Smooth muscle cell of the pulmonary artery (primary cell): ENCODE measurements around the gene KREMEN1. TPM values are rescaled to one million over a fixed set of nuclear protein-coding genes. Genes with fewer than 3 reads are reported as not detected.

Experiments
- total RNA-seq: library from RNA; depleted of rRNA; stranded (reverse); fragments of >200 nt; gene quantifications from 2 replicates; pipeline ENCODE4 v1.2.3, GENCODE V29; 2014

Gene KREMEN1
- 1.6 and 6.5 TPM in 2 replicates for total RNA-seq

GRCh38 chr22:29072979-29073617, at the start of gene KREMEN1:
Gene KREMEN1 (plus strand): TSS chr22:29073035. CDS start chr22:29073131, 96 bp downstream.

GRCh38 chr22:29061773-29062172, 11.1 kb upstream of the KREMEN1 start, which contains the start of gene C22orf31:
Gene C22orf31 (minus strand): TSS chr22:29061831. CDS start chr22:29061792, 39 bp downstream.

GRCh38 chr22:29205594-29206371, 132.9 kb downstream of the KREMEN1 start, which contains the start of gene EMID1:
Gene EMID1 (plus strand): TSS chr22:29205896. CDS start chr22:29206039, 143 bp downstream.

Other genes starting within 250 kb of the KREMEN1 start
- gene ZNRF3, start 189.5 kb upstream of the KREMEN1 start, total RNA-seq, result 3.6 and 6.3 TPM in 2 replicates
- not detected in 2 replicates for gene C22orf31, start 11.2 kb upstream of the KREMEN1 start, total RNA-seq
- gene EMID1, start 132.9 kb downstream of the KREMEN1 start, total RNA-seq, result not detected in 2 replicates
- gene RHBDD3, start 194.9 kb downstream of the KREMEN1 start, total RNA-seq, result 17.6 and 24.5 TPM in 2 replicates
- 102 and 105 TPM in 2 replicates for gene EWSR1, start 195.2 kb downstream of the KREMEN1 start, total RNA-seq
- gene GAS2L1, start 233.6 kb downstream of the KREMEN1 start, total RNA-seq, result 16.0 and 19.1 TPM in 2 replicates
- not detected in 2 replicates for gene RASL10A, start 242.7 kb downstream of the KREMEN1 start, total RNA-seq